RPMI7951 (cell line): Measurements from ENCODE around the gene XRN2. TPM values are rescaled to one million over a fixed set of nuclear protein-coding genes. Genes with fewer than 3 reads are reported as not detected.
"Not testable (repeated sequence)": the region's sequence is repeated elsewhere in the genome, so short reads cannot be mapped to it uniquely, and the experiment has no call there.

Experiments
- DNase-seq: peaks from one replicate; pipeline ENCODE4 v3.0.0-alpha.2; 2012; ENCODE audit warnings: low read depth
- total RNA-seq: library from RNA; depleted of rRNA; stranded (reverse); fragments of >200 nt; shearing (Covaris generic); gene quantifications from 2 replicates; pipeline ENCODE4 v1.2.3, GENCODE V29; 2014

XRN2 gene
- total RNA-seq, 1 experiment from 2014 or later, result 151 TPM

- DNase-seq, result no peak
Measured at GRCh38 chr20:21344206-21344900, 41.2 kb downstream of the XRN2 start.

DNA sequence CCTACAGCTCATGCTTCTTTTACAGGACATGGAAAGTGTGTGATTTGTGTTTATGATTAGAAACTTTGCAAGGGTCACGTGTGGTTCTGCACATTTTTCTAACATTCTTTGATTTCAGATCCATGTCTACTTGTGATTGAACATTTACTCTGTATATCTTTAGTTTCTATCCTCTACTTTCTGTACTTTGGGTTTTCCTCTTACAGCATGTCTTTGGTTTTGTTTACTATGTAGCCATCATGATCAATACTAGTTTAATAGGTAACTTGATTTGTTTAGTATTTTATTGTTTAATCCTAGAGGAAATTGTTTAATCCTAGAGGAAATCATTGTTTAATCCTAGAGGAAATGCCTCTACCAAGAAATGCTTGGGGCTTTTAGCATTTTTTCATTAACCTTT is 41.8 kb downstream of the XRN2 start:
- DNase-seq, result no peak

DNA sequence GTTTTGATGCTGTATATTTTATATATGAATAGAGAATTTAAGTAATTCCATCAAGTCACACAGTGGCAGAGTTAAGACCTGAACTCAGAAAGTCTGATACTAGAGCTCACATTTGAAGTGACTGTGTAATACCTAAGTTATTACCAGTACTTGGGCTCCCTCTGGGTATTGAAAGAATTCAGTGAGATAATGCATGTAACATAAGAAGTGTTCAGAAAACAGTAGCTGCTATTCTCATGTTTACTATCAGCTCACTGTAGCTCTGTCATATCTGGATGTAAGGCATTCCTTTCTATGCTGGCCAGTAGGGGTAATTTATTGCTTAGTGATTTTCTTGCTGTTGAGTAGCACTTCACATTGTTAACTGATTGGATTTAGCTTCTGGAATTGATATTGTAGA is 49.6 kb downstream of the XRN2 start:
- DNase-seq, result peak; percentile 5

DNA sequence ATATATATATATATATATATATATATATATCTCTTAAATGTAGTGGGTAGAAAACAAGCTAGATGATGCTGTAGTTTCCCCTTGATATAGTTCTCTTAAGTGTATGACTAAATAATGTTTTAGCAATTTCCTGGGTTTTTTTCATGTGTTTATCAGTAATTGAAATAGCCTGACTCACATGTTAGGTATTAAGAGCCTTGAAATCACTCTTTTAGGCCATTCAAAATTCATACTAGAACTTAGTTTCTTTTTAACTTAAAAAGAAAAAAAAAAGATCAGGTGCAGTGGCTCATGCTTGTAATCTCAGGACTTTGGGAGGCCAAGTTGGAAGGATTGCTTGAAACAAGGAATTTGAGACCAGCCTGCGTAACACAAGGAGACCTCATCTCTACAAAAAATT is 50.1 kb downstream of the XRN2 start:
- peak; percentile 10 for DNase-seq

DNA sequence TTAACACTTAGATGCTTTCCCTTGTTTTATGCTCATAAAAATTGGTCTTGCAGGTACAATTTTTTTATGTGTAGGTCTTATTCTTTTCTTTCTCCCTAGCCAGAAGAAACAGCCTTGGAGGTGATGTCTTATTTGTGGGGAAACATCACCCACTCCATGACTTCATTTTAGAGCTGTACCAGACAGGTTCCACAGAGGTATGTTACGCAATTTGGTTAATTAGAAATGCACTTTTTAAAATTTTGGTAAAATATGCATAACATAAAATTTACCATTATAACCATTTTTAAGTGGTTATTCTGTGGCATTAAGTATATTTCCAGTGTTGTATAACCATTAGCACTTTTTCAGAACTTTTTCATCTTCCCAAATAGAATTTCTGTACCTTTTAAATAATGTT is 52.9 kb downstream of the XRN2 start:
- no peak for DNase-seq

- no peak for DNase-seq
Measured at GRCh38 chr20:21356386-21356785, 53.3 kb downstream of the XRN2 start.

- DNase-seq, result no peak
Measured at GRCh38 chr20:21357844-21358243, 54.7 kb downstream of the XRN2 start.

DNA sequence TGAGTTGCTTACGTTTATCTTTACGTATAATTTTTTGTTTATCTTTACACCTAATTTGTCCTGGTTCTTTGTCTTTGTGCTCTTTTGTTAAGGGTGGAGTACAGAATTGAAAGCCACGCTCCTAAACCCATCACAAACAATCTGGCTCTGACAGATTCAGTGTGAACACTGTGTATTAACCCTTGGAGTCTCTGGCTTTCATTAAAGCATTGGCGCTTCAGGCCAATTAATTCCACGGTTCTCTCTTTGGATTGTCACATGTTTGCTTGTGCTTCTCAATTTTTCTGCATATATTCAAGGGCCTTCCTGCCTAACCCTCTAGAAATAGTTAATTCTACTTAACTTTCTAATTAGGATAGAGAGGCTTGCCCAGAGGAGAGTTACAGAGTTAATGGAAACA is 55.6 kb downstream of the XRN2 start:
- no peak for DNase-seq

- peak; percentile 32 for DNase-seq
Measured at GRCh38 chr20:21360705-21361104, 57.6 kb downstream of the XRN2 start.

GRCh38 chr20:21361266-21361665 is 58.1 kb downstream of the XRN2 start:
- DNase-seq, result no peak

DNA sequence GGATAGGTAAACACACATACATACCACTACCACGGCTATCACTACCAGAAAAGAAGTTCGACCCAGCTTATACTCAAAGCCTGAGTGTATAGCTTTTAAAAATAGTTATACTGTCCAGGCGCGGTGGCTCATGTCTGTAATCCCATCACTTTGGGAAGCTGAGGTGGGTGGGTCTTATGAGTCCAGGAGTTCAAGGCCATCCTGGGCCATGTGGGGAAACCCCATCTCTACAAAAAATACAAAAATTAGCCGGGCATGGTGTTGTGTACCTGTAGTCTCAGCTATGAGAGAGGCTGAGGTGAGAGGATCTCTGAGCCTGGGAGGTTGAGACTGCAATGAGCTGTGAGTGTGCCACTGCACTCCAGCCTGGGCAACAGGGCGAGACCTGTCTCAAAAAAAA is 61.3 kb downstream of the XRN2 start:
- DNase-seq, result no peak

DNA sequence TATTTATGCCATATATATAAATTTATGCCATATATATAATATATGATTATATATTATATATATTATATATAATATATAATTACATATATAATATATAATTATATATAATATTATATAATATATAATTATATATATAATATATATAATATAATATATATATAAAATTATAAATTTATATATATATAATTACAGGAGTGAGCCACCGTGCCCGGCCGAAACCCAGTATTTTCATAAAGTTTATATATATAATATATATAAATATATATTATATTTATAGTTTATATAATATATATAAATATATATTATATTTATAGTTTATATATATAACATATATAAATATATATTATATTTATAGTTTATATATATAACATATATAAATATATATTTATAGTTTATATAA is 62.6 kb downstream of the XRN2 start:
- no peak for DNase-seq

- DNase-seq, result not testable (repeated sequence)
Measured at GRCh38 chr20:21366273-21366672, 63.1 kb downstream of the XRN2 start.

GRCh38 chr20:21368791-21369190 is 65.7 kb downstream of the XRN2 start:
- no peak for DNase-seq

DNA sequence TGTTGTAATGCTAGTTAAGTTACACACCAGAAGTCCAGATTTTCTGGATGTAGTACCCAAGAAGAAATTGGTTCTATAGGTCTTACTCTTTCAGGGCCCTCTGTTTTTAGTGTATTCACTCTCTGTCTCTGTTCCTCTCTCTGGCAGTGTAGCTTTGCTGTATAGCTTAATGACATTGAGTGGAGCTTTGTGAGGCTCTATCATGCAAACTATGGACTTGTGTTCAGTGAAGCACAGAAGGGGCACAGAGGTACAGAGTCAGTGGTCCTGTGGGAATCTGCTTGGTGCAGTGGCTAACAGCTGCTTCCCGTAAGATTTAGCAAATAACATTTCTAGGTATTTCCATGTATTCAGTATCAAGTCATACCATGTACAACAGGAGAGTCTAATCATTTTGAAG is 68.1 kb downstream of the XRN2 start:
- DNase-seq, result no peak

DNA sequence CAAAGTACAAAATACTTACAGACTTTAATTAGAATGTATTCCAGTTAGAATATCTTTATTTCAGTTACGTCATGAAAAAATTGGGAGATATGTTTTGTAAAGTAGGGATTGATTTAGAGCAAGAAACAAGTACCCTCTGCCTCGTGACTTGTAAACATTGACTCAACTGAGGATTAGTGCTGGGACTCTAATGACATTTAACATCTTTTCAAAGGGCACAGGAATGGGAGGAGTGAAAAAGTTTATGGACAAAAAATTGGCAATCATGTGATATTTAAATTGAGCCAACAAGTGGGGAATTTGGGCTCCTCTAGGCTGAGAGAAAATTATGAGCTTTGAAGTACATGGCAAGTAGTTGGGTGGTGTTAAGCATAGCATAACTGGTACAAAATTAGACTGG is 68.9 kb downstream of the XRN2 start:
- no peak for DNase-seq

- no peak for DNase-seq
Measured at GRCh38 chr20:21373436-21373835, 70.3 kb downstream of the XRN2 start.

- no peak for DNase-seq
Measured at GRCh38 chr20:21376626-21377025, 73.5 kb downstream of the XRN2 start.

DNA sequence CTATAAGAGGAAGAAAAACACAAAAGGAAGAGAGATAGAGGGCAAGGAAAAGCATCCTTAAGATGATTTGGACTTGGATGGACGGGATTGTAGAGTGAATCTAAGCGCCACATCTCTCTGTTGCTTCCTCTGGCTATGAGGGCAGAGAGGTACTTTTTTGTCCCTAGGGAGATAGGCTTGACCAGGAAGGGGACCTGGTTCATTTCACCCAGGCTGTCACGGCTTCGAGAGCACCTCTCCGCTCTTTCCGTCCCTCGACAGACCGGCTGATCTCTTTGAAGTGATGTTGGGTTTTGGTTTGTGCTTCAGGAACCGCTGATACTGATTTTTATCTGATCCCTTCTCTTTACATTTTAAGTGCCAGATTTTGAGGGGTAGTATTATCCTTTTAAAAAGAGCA is 74.6 kb downstream of the XRN2 start:
- DNase-seq, result no peak

- DNase-seq, result no peak
Measured at GRCh38 chr20:21378259-21378658, 75.1 kb downstream of the XRN2 start.

DNA sequence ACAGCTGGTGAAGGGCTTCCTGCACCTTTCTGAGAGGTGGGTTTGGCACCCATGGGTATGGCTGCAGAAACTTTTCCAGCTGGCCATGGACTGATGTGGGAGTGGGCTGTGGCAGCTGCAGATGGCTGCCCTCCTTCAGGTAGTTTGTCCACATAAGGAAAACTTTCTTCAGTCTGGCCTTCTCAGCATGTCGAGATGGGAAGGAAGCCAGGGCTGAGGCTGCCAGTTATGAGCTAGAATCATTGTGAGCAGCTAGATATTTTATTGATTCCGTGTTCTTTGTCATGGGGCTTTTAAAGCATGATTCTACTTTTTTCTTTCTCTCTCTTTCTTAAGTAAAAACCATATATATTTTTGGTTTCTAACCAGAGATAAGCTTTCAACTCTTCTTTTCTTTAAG is 77.6 kb downstream of the XRN2 start:
- DNase-seq, result no peak

DNA sequence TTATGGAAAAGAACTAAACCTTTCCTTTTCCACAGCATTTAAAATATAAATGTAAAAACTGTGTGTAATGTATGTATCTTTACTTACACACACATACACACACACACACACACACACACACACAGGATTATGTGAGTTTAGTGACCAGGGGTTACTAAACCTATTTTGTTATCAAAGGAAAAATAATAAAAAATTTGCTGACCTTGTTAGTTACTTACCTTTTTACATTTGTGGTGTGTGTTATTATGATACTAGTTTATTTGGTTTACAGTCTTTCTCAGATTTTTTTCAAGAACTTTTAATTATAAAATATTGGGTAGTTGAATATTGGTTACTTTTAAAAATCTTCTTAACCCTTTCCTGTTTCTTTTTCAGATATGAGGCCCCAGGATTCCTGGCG is 78.5 kb downstream of the XRN2 start:
- no peak for DNase-seq

DNA sequence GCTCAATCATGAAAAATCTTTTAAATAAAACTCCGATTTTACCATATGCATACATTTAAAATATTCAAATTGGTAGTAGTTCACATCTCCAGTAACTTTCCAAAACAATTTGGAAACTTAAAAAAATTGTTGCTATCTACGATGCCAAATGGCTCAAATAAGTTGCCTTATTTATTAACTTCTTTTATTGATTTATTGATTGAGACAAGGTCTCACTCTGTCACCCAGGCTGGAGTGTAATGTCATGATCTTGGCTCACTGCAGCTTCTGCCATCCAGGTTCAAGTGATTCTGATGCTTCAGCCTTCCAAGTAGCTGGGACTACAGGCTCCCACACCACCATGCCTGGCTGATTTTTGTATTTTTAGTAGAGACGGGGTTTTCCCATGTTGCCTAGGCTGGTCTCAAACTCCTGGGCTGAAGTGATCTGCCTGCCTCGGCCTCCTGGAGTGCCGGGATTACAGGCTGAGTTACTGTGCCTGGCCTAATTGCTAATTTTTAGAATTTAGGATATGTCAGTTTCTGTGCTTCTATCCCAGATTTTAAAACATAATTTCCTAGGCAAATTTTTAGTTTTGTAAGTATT is 81.3 kb downstream of the XRN2 start:
- DNase-seq, result no peak

DNA sequence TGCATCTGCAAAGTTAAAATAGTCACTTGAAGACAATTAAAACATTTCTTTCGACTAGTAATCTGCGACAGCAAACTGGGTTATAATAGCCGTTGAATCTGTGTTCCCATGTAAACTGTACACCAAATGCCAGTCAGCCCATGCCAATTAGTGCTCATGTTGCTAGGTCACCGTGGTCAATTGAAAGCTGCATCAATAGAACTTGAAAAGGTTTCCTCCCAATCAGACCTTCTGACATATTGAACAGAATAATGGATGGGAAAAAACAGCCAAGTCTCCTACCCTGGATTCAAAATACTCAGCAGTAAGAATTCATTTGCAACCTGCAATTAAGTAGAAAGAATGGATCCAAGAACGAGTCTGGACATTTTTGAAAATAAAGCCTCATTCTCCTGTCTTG is 83.0 kb downstream of the XRN2 start:
- no peak for DNase-seq
